Measurements from ENCODE around the gene DSC2.

The DSC2 gene

GRCh38 chr18:31079973-31080372 lies 22.2 kb downstream of the DSC2 start:
- no peaks in the 10 kb centered on the region for H3K79me2 ChIP-seq (ENCODE audit: low read length)
- no peaks in the 10 kb centered on the region for H4K20me1 ChIP-seq (ENCODE audit: insufficient read depth, low read length)
- H3K9me2 ChIP-seq (replicated peaks; ENCODE audit: insufficient read depth, low read length), result no peaks in the 10 kb centered on the region
- H3K4me3 ChIP-seq (ENCODE audit: low read length), result no peak overlapping the region
- no peaks in the 10 kb centered on the region for H3K9me3 ChIP-seq (replicated peaks; ENCODE audit: insufficient read depth, low read length)
- H3K36me3 ChIP-seq (replicated peaks; ENCODE audit: insufficient read depth, low read length), result no peaks in the 10 kb centered on the region
- DNase-seq, result no peak
- TF ChIP-seq EZH2phosphoT487 (IDR thresholded peaks at IDR 0.05; ENCODE audit: low read length) (no peak), EZH2 (optimal IDR thresholded peaks at IDR 0.05; ENCODE audit: low read depth, low read length) (no peak), CTCF (IDR thresholded peaks at IDR 0.05; ENCODE audit: low read length) (no peak)
- H3K4me2 ChIP-seq (ENCODE audit: low read depth, low read length), result no peak overlapping the region
- no peak overlapping the region for H3K27ac ChIP-seq (ENCODE audit: low read length)
- H2AFZ ChIP-seq (ENCODE audit: low read length), result no peak overlapping the region
- no peaks in the 10 kb centered on the region for H3F3A ChIP-seq (ENCODE audit: insufficient read depth, low read length)
- no peaks in the 10 kb centered on the region for H3K4me1 ChIP-seq (ENCODE audit: low read length)
- no peak overlapping the region for H3K9ac ChIP-seq (ENCODE audit: low read length)
- H3K27me3 ChIP-seq (replicated peaks; ENCODE audit: insufficient read depth, low read length), result no peaks in the 10 kb centered on the region

- Histone ChIP-seq H4K20me1 (ENCODE audit: insufficient read depth, low read length) (no peaks in the 10 kb centered on the region), H3K9me3 (replicated peaks; ENCODE audit: insufficient read depth, low read length) (no peaks in the 10 kb centered on the region), H3K4me1 (ENCODE audit: low read length) (no peaks in the 10 kb centered on the region), H3K4me3 (ENCODE audit: low read length) (no peak overlapping the region), H3K9ac (ENCODE audit: low read length) (no peak overlapping the region), H3F3A (ENCODE audit: insufficient read depth, low read length) (no peaks in the 10 kb centered on the region), H3K36me3 (replicated peaks; ENCODE audit: insufficient read depth, low read length) (no peaks in the 10 kb centered on the region), H2AFZ (ENCODE audit: low read length) (no peak overlapping the region), H3K27me3 (replicated peaks; ENCODE audit: insufficient read depth, low read length) (no peaks in the 10 kb centered on the region), H3K79me2 (ENCODE audit: low read length) (no peaks in the 10 kb centered on the region), H3K4me2 (ENCODE audit: low read depth, low read length) (no peak overlapping the region), H3K27ac (ENCODE audit: low read length) (no peak overlapping the region), H3K9me2 (replicated peaks; ENCODE audit: insufficient read depth, low read length) (no peaks in the 10 kb centered on the region)
- TF ChIP-seq CTCF (IDR thresholded peaks at IDR 0.05; ENCODE audit: low read length), result no peak
- no peak for TF ChIP-seq EZH2 (optimal IDR thresholded peaks at IDR 0.05; ENCODE audit: low read depth, low read length)
- TF ChIP-seq EZH2phosphoT487 (IDR thresholded peaks at IDR 0.05; ENCODE audit: low read length), result no peak
- no peak for DNase-seq
Measured at GRCh38 chr18:31077878-31078277, 24.3 kb downstream of the DSC2 start.

- no peaks in the 10 kb centered on the region for H3K4me1 ChIP-seq (ENCODE audit: low read length)
- no peaks in the 10 kb centered on the region for H3F3A ChIP-seq (ENCODE audit: insufficient read depth, low read length)
- DNase-seq, result no peak
- H3K79me2 ChIP-seq (ENCODE audit: low read length), result no peaks in the 10 kb centered on the region
- no peak overlapping the region for H2AFZ ChIP-seq (ENCODE audit: low read length)
- H4K20me1 ChIP-seq (ENCODE audit: insufficient read depth, low read length), result no peaks in the 10 kb centered on the region
- no peaks in the 10 kb centered on the region for H3K9me3 ChIP-seq (replicated peaks; ENCODE audit: insufficient read depth, low read length)
- no peak overlapping the region for H3K9ac ChIP-seq (ENCODE audit: low read length)
- H3K4me3 ChIP-seq (ENCODE audit: low read length), result no peak overlapping the region
- no peaks in the 10 kb centered on the region for H3K9me2 ChIP-seq (replicated peaks; ENCODE audit: insufficient read depth, low read length)
- no peak overlapping the region for H3K27ac ChIP-seq (ENCODE audit: low read length)
- TF ChIP-seq EZH2 (optimal IDR thresholded peaks at IDR 0.05; ENCODE audit: low read depth, low read length) (no peak), CTCF (IDR thresholded peaks at IDR 0.05; ENCODE audit: low read length) (no peak), EZH2phosphoT487 (IDR thresholded peaks at IDR 0.05; ENCODE audit: low read length) (no peak)
- no peaks in the 10 kb centered on the region for H3K27me3 ChIP-seq (replicated peaks; ENCODE audit: insufficient read depth, low read length)
- H3K4me2 ChIP-seq (ENCODE audit: low read depth, low read length), result no peak overlapping the region
- no peaks in the 10 kb centered on the region for H3K36me3 ChIP-seq (replicated peaks; ENCODE audit: insufficient read depth, low read length)
Measured at GRCh38 chr18:31072175-31072574, 30.0 kb downstream of the DSC2 start.

Measured in MM.1S (cell line).